Natural killer cell treated with Interleukin-12 subunit alpha and Interleukin-12 subunit beta and Interleukin-15 and Interleukin-18, amount 100 ng/mL, for 72 hours (primary cell): ENCODE data around the gene BUD23. TPM values are rescaled to one million over a fixed set of nuclear protein-coding genes. Genes with fewer than 3 reads are reported as not detected.
"Not testable (repeated sequence)": the region's sequence is repeated elsewhere in the genome, so short reads cannot be mapped to it uniquely, and the experiment has no call there.

Experiments used
- ATAC-seq, 2 donors: fragments of 150-1000 bp; cut with Tn5 transposase in 1 of 2; sonication (Bioruptor Pico), chemical (Tn5 transposase) in 1 of 2; 2 replicates each; pipeline ENCODE4 v1.10.0; 2021
- DNase-seq: peaks from one replicate; pipeline ENCODE4 v3.0.0; 2022; ENCODE audit warnings: low spot score
- H3K27ac Mint-ChIP-seq, 2 donors: 1 replicate in 1 of 2; 2 replicates in 1 of 2; pipeline ENCODE4 v1.8.0; 2022; ENCODE audit warnings: mixed read lengths in 2 of 2, mild to moderate bottlenecking in 1 of 2, moderate library complexity in 1 of 2
- H3K27me3 Mint-ChIP-seq, 2 donors: 1 replicate in 1 of 2; 2 replicates in 1 of 2; pipeline ENCODE4 v1.8.0; 2022; ENCODE audit warnings: mixed read lengths in 2 of 2
- H3K36me3 Mint-ChIP-seq: one replicate; pipeline ENCODE4 v1.8.0; 2022; ENCODE audit warnings: mixed read lengths
- H3K4me1 Mint-ChIP-seq, 2 donors: 1 replicate in 1 of 2; 2 replicates in 1 of 2; pipeline ENCODE4 v1.8.0; 2022; ENCODE audit warnings: low read depth in 2 of 2, mixed read lengths in 2 of 2, mild to moderate bottlenecking in 1 of 2
- H3K4me3 Mint-ChIP-seq: one replicate; pipeline ENCODE4 v1.8.0; 2022; ENCODE audit warnings: mixed read lengths
- H3K9me3 Mint-ChIP-seq: 2 replicates; pipeline ENCODE4 v1.8.0; 2022; ENCODE audit warnings: mixed read lengths
- total RNA-seq, 2 donors: library from RNA; stranded (reverse); gene quantifications; one replicate each; pipeline ENCODE4 v1.2.3, GENCODE V29; 2022

The BUD23 gene
- total RNA-seq, 2 donors from 2014 or later: 76.4 to 99.9 TPM

DNA sequence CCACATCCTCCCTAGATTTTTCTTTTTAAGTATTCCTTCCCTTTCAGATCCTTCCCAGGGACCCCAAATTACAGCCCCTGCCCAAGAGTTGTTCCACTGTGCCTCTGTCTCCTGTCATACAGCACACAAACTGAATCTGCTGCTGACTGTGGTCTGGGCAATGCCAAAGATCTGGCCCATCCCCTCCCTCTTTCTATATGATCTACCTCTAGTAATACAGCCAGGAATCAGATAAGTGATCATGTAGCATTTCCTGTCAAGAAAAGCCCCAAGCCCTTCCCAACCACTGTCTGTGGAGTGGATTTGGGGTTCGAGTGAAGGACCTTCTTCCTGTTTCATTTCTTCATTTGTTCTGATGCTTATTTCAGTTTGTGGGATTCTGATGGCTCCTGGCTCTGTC lies 29.4 kb downstream of the BUD23 start:
- H3K27ac Mint-ChIP-seq: no peak overlapping the region

GRCh38 chr7:73713319-73713718 lies 29.9 kb downstream of the BUD23 start:
- H3K27ac Mint-ChIP-seq, H3K4me3 Mint-ChIP-seq, ATAC-seq, H3K9me3 Mint-ChIP-seq, H3K36me3 Mint-ChIP-seq, H3K27me3 Mint-ChIP-seq, DNase-seq: not testable (repeated sequence)
- peaks cover 22 to 27% of the 10 kb centered on the region in 2 donors for H3K4me1 Mint-ChIP-seq

More for the DNA sequence above, 29.4 kb downstream of the BUD23 start:
- H3K36me3 Mint-ChIP-seq: no peaks in the 10 kb centered on the region
- DNase-seq (no peak), ATAC-seq (no peak)
- peaks cover 17 to 22% of the 10 kb centered on the region in 2 donors for H3K4me1 Mint-ChIP-seq
- no peaks in the 10 kb centered on the region for H3K27me3 Mint-ChIP-seq
- H3K4me3 Mint-ChIP-seq: no peak overlapping the region
- no peaks in the 10 kb centered on the region for H3K9me3 Mint-ChIP-seq

DNA sequence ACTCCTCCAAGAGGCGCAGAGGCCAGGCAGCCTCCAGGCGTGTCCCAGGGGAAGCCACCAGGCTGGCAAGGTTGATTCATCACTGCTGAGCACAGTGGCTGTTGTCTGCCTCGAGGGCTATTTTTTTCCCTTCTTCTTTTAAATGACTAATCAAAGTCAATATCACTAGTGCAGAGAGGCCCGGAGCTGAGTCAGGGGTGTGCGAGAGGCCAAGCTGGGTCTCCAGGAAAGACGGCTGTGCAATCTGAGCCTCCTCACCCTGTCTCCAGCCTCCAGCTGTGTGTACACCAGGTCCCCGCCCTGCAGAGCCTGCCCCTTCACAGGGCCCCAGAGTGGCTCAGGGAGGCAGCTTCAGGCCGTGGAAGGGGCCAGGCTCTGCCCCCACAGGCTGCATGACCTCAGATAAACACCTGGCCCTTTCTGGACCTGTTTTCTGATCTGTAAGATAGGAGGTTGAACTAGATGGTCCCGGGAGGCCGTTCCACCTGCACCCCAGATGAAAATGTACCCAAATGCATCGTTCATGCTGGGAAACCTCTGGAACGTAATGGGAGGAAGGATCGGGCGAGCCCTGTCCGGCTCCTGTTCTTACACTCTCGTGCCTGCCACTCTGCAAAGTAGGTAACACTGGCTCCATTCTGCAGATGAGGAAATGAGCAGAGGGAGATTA lies 32.4 kb downstream of the BUD23 start:
- H3K27ac Mint-ChIP-seq: no peak overlapping the region
- peak in 1 of 2 donors; percentile 26 for ATAC-seq
- no peak for DNase-seq
- peaks cover 26 to 37% of the 10 kb centered on the region in 2 donors for H3K4me1 Mint-ChIP-seq
- no peaks in the 10 kb centered on the region for H3K36me3 Mint-ChIP-seq
- H3K9me3 Mint-ChIP-seq: no peaks in the 10 kb centered on the region
- no peak overlapping the region for H3K4me3 Mint-ChIP-seq
- H3K27me3 Mint-ChIP-seq: peaks cover 6 to 7% of the 10 kb centered on the region in 2 donors

DNA sequence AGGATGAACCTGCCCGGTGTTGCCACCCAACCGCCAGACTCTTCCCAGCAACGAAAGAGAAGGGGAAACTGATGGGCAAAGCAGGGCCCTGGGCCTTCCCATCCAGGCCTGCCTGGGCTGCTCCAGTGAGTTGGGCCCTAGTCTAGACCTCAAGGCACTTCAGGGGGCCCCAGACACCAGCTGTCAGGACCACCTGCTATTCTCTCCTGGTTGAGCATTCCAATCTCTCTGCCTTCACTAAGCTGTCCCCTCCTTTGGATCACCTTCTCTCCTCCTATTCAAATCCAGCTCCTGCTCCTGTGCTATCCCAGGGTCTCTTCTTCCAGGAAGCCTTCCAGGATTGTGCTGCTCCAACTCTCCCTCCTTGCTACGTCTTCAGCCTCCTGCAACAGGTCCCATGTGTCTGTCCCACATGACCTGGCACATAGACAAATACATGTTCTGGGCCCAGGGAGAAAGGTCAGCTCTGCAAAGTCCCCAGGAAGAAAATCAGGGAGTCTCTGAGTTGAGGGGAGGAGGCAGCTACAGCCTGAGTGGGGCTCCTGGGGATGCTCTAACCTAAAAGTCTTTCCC lies 33.0 kb downstream of the BUD23 start:
- peaks cover 26 to 37% of the 10 kb centered on the region in 2 donors for H3K4me1 Mint-ChIP-seq
- H3K27me3 Mint-ChIP-seq: peaks cover 6 to 7% of the 10 kb centered on the region in 2 donors
- ATAC-seq (no peak), DNase-seq (no peak)
- no peaks in the 10 kb centered on the region for H3K36me3 Mint-ChIP-seq
- H3K27ac Mint-ChIP-seq: peak overlapping the region in 1 of 2 donors; percentile 33
- H3K9me3 Mint-ChIP-seq: no peaks in the 10 kb centered on the region
- no peak overlapping the region for H3K4me3 Mint-ChIP-seq

- peak overlapping the region; percentile 85 for H3K4me3 Mint-ChIP-seq
- H3K9me3 Mint-ChIP-seq: no peaks in the 10 kb centered on the region
- DNase-seq (no peak), ATAC-seq (no peak)
- no peaks in the 10 kb centered on the region for H3K36me3 Mint-ChIP-seq
- H3K27ac Mint-ChIP-seq: peak overlapping the region; percentile 45 to 73
- H3K4me1 Mint-ChIP-seq: peaks cover 24 to 37% of the 10 kb centered on the region in 2 donors
- peaks cover 6 to 7% of the 10 kb centered on the region in 2 donors for H3K27me3 Mint-ChIP-seq
Measured at GRCh38 chr7:73717025-73717807, 33.8 kb downstream of the BUD23 start.

GRCh38 chr7:73717991-73718405 lies 34.6 kb downstream of the BUD23 start:
- peak overlapping the region; percentile 85 for H3K4me3 Mint-ChIP-seq
- ATAC-seq: peak; percentile 80 to 82
- peak; percentile 89 for DNase-seq
- no peaks in the 10 kb centered on the region for H3K36me3 Mint-ChIP-seq
- no peaks in the 10 kb centered on the region for H3K9me3 Mint-ChIP-seq
- H3K27me3 Mint-ChIP-seq: peaks cover 6 to 7% of the 10 kb centered on the region in 2 donors
- peaks cover 20 to 30% of the 10 kb centered on the region in 2 donors for H3K4me1 Mint-ChIP-seq
- H3K27ac Mint-ChIP-seq: peak overlapping the region; percentile 45 to 73

- Mint-ChIP-seq H3K4me3 (peak overlapping the region; percentile 85), H3K4me1 (peaks cover 18 to 27% of the 10 kb centered on the region in 2 donors), H3K27ac (peak overlapping the region; percentile 45 to 73), H3K36me3 (no peaks in the 10 kb centered on the region), H3K9me3 (no peaks in the 10 kb centered on the region), H3K27me3 (peaks cover 6 to 7% of the 10 kb centered on the region in 2 donors)
- DNase-seq (no peak), ATAC-seq (peak in 1 of 2 donors; percentile 3)
Measured at GRCh38 chr7:73718438-73718881, 35.1 kb downstream of the BUD23 start.

- H3K9me3 Mint-ChIP-seq: no peaks in the 10 kb centered on the region
- peaks cover 6 to 7% of the 10 kb centered on the region in 2 donors for H3K27me3 Mint-ChIP-seq
- DNase-seq: peak; percentile 83
- peaks cover 18 to 27% of the 10 kb centered on the region in 2 donors for H3K4me1 Mint-ChIP-seq
- ATAC-seq: peak; percentile 88 to 94
- peak within 1 kb of the TSS; percentile 45 to 73 for H3K27ac Mint-ChIP-seq
- peak within 1 kb of the TSS; percentile 85 for H3K4me3 Mint-ChIP-seq
- H3K36me3 Mint-ChIP-seq: no peaks in the 10 kb centered on the region
Measured at GRCh38 chr7:73718905-73719805, 35.8 kb downstream of the BUD23 start, which contains the start of gene STX1A. STX1A (minus strand) TSS chr7:73719669; CDS start chr7:73719631, 38 bp downstream.

GRCh38 chr7:73719806-73720169 lies 36.4 kb downstream of the BUD23 start:
- DNase-seq: no peak
- Mint-ChIP-seq H3K9me3 (no peaks in the 10 kb centered on the region), H3K4me1 (peaks cover 18 to 27% of the 10 kb centered on the region in 2 donors), H3K36me3 (no peaks in the 10 kb centered on the region), H3K27ac (peak overlapping the region; percentile 22 to 73), H3K27me3 (peaks cover 6 to 7% of the 10 kb centered on the region in 2 donors), H3K4me3 (peak overlapping the region; percentile 83)
- no peak for ATAC-seq

DNA sequence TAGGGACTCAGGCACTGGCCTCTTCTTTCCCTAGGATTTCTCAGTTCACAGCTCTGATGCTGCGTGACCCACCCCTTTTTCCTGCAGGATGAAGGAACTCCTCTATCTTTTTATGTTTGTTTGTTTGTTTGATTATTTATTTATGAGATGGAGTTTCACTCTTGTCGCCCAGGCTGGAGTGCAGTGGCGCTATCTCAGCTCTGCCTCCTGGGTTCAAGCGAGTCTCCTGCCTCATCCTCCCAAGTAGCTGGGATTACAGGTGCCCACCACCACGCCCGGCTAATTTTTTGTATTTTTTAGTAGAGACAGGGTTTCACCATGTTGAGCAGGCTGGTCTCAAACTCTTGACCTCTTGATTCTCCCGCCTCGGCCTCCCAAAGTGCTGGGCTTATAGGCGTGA lies 37.0 kb downstream of the BUD23 start:
- Mint-ChIP-seq H3K4me3 (peak overlapping the region; percentile 83), H3K27ac (peak overlapping the region; percentile 22 to 73), H3K4me1 (peaks cover 18 to 27% of the 10 kb centered on the region in 2 donors)
- not testable (repeated sequence) for H3K36me3 Mint-ChIP-seq, DNase-seq, H3K9me3 Mint-ChIP-seq, H3K27me3 Mint-ChIP-seq, ATAC-seq

- Mint-ChIP-seq H3K27me3 (peaks cover 6 to 7% of the 10 kb centered on the region in 2 donors), H3K4me1 (peaks cover 18 to 25% of the 10 kb centered on the region in 2 donors), H3K4me3 (peak overlapping the region; percentile 40), H3K36me3 (no peaks in the 10 kb centered on the region), H3K27ac (no peak overlapping the region), H3K9me3 (no peaks in the 10 kb centered on the region)
- ATAC-seq (no peak), DNase-seq (no peak)
Measured at GRCh38 chr7:73721377-73721817, 38.0 kb downstream of the BUD23 start.

DNA sequence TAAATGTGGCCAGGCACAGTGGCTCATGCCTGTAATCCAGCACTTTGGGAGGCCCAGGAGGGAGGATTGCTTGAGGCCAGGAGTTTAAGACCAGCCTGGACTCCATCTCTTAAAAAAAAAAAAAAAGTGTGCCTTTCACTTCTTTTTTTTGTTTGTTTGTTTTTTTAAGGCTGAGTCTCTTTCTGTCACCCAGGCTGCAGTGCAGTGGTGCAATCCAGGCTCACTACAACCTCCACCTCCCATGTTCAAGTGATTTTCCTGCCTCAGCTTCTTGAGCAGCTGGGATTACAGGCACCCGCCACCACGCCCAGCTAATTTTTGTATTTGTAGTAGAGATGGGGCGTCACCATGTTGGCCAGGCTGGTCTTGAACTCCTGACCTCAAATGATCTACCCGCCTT lies 38.8 kb downstream of the BUD23 start:
- H3K4me3 Mint-ChIP-seq: not testable (repeated sequence)

GRCh38 chr7:73722785-73723184 lies 39.4 kb downstream of the BUD23 start:
- no peak for ATAC-seq
- no peaks in the 10 kb centered on the region for H3K36me3 Mint-ChIP-seq
- no peak overlapping the region for H3K27ac Mint-ChIP-seq
- H3K4me3 Mint-ChIP-seq: no peak overlapping the region
- H3K9me3 Mint-ChIP-seq: no peaks in the 10 kb centered on the region
- peaks cover 8 to 15% of the 10 kb centered on the region in 2 donors for H3K4me1 Mint-ChIP-seq
- DNase-seq: no peak
- peaks cover 6 to 8% of the 10 kb centered on the region in 2 donors for H3K27me3 Mint-ChIP-seq

More for the DNA sequence above, 38.8 kb downstream of the BUD23 start:
- H3K27me3 Mint-ChIP-seq, DNase-seq, H3K9me3 Mint-ChIP-seq, H3K27ac Mint-ChIP-seq, ATAC-seq, H3K36me3 Mint-ChIP-seq: not testable (repeated sequence)
- H3K4me1 Mint-ChIP-seq: peaks cover 12 to 19% of the 10 kb centered on the region in 2 donors
